ENCODE measurements around the gene SLC4A4. TPM values are rescaled to one million over a fixed set of nuclear protein-coding genes. Genes with fewer than 3 reads are reported as not detected.

Gene SLC4A4
- total RNA-seq, 1 donor: 13.0 TPM

- Histone ChIP-seq H3K9me3 (ENCODE audit: low read depth, low read length) (no peaks in the 10 kb centered on the region), H3K4me2 (ENCODE audit: insufficient read depth, low read length) (no peak overlapping the region), H3K4me3 (ENCODE audit: insufficient read depth, low read length) (no peak overlapping the region), H3K27ac (ENCODE audit: low read depth, low read length) (no peak overlapping the region), H3K27me3 (ENCODE audit: insufficient read depth, low read length) (no peaks in the 10 kb centered on the region), H3K36me3 (ENCODE audit: insufficient read depth, low read length) (peaks cover 3% of the 10 kb centered on the region), H3K4me1 (ENCODE audit: insufficient read depth, low read length) (no peaks in the 10 kb centered on the region), H4K20me1 (ENCODE audit: insufficient read depth, low read length) (no peaks in the 10 kb centered on the region), H3K79me2 (ENCODE audit: insufficient read depth, low read length) (no peaks in the 10 kb centered on the region), H2AFZ (ENCODE audit: low read length) (no peak overlapping the region)
- DNase-seq (ENCODE audit: insufficient read length, low spot score, missing footprints): no peak
- no peak for TF ChIP-seq CTCF (IDR thresholded peaks at IDR 0.05; ENCODE audit: extremely low read depth, low read depth, low read length)
Observed at GRCh38 chr4:71537551-71538065, 198.8 kb downstream of the SLC4A4 start.

GRCh38 chr4:71538528-71538927, 199.7 kb downstream of the SLC4A4 start:
- Histone ChIP-seq H3K9me3 (ENCODE audit: low read depth, low read length) (no peaks in the 10 kb centered on the region), H3K4me3 (ENCODE audit: insufficient read depth, low read length) (no peak overlapping the region), H2AFZ (ENCODE audit: low read length) (no peak overlapping the region), H4K20me1 (ENCODE audit: insufficient read depth, low read length) (no peaks in the 10 kb centered on the region), H3K36me3 (ENCODE audit: insufficient read depth, low read length) (peaks cover 3% of the 10 kb centered on the region), H3K4me1 (ENCODE audit: insufficient read depth, low read length) (no peaks in the 10 kb centered on the region), H3K79me2 (ENCODE audit: insufficient read depth, low read length) (no peaks in the 10 kb centered on the region), H3K27ac (ENCODE audit: low read depth, low read length) (no peak overlapping the region), H3K4me2 (ENCODE audit: insufficient read depth, low read length) (no peak overlapping the region), H3K27me3 (ENCODE audit: insufficient read depth, low read length) (no peaks in the 10 kb centered on the region)
- no peak for TF ChIP-seq CTCF (IDR thresholded peaks at IDR 0.05; ENCODE audit: extremely low read depth, low read depth, low read length)
- no peak for DNase-seq (ENCODE audit: insufficient read length, low spot score, missing footprints)

GRCh38 chr4:71540749-71541269, 202.0 kb downstream of the SLC4A4 start:
- H3K9me3 ChIP-seq (ENCODE audit: low read depth, low read length): no peaks in the 10 kb centered on the region
- DNase-seq (ENCODE audit: insufficient read length, low spot score, missing footprints): no peak
- H3K4me2 ChIP-seq (ENCODE audit: insufficient read depth, low read length): no peak overlapping the region
- H3K79me2 ChIP-seq (ENCODE audit: insufficient read depth, low read length): no peaks in the 10 kb centered on the region
- no peak overlapping the region for H3K4me3 ChIP-seq (ENCODE audit: insufficient read depth, low read length)
- TF ChIP-seq CTCF (IDR thresholded peaks at IDR 0.05; ENCODE audit: extremely low read depth, low read depth, low read length): no peak
- no peaks in the 10 kb centered on the region for H4K20me1 ChIP-seq (ENCODE audit: insufficient read depth, low read length)
- H3K36me3 ChIP-seq (ENCODE audit: insufficient read depth, low read length): no peaks in the 10 kb centered on the region
- H3K4me1 ChIP-seq (ENCODE audit: insufficient read depth, low read length): peaks cover 14% of the 10 kb centered on the region
- H3K27me3 ChIP-seq (ENCODE audit: insufficient read depth, low read length): no peaks in the 10 kb centered on the region
- no peak overlapping the region for H2AFZ ChIP-seq (ENCODE audit: low read length)
- H3K27ac ChIP-seq (ENCODE audit: low read depth, low read length): no peak overlapping the region

GRCh38 chr4:71541541-71541940, 202.7 kb downstream of the SLC4A4 start:
- no peaks in the 10 kb centered on the region for H4K20me1 ChIP-seq (ENCODE audit: insufficient read depth, low read length)
- H3K4me2 ChIP-seq (ENCODE audit: insufficient read depth, low read length): no peak overlapping the region
- H3K27ac ChIP-seq (ENCODE audit: low read depth, low read length): no peak overlapping the region
- peaks cover 16% of the 10 kb centered on the region for H3K4me1 ChIP-seq (ENCODE audit: insufficient read depth, low read length)
- TF ChIP-seq CTCF (IDR thresholded peaks at IDR 0.05; ENCODE audit: extremely low read depth, low read depth, low read length): no peak
- no peaks in the 10 kb centered on the region for H3K9me3 ChIP-seq (ENCODE audit: low read depth, low read length)
- H3K4me3 ChIP-seq (ENCODE audit: insufficient read depth, low read length): no peak overlapping the region
- H3K36me3 ChIP-seq (ENCODE audit: insufficient read depth, low read length): peaks cover 5% of the 10 kb centered on the region
- no peak for DNase-seq (ENCODE audit: insufficient read length, low spot score, missing footprints)
- H3K79me2 ChIP-seq (ENCODE audit: insufficient read depth, low read length): no peaks in the 10 kb centered on the region
- H2AFZ ChIP-seq (ENCODE audit: low read length): no peak overlapping the region
- H3K27me3 ChIP-seq (ENCODE audit: insufficient read depth, low read length): no peaks in the 10 kb centered on the region
